ENCODE results near the gene EFHC1. TPM values are rescaled to one million over a fixed set of nuclear protein-coding genes. Genes with fewer than 3 reads are reported as not detected.

Gene EFHC1
- total RNA-seq, 1 donor from 2014 or later: 43.7 TPM

GRCh38 chr6:52409499-52409898, 10.6 kb upstream of the EFHC1 start:
- Mint-ChIP-seq H3K36me3 (ENCODE audit: low read depth) (no peaks in the 10 kb centered on the region), H3K27ac (ENCODE audit: unreplicated experiment) (no peak overlapping the region), H3K27me3 (ENCODE audit: low read depth) (no peaks in the 10 kb centered on the region), H3K4me3 (no peak overlapping the region), H3K9me3 (no peaks in the 10 kb centered on the region), H3K4me1 (peaks cover 5% of the 10 kb centered on the region)
- DNase-seq (ENCODE audit: low read depth, low spot score): no peak
- no peak for TF ChIP-seq CTCF (conservative IDR thresholded peaks at IDR 0.05)

- H3K27me3 Mint-ChIP-seq (ENCODE audit: low read depth): no peaks in the 10 kb centered on the region
These were observed 9.2 kb upstream of the EFHC1 start for GRCh38 chr6:52410979-52411378.

GRCh38 chr6:52411911-52412310, 8.2 kb upstream of the EFHC1 start:
- Mint-ChIP-seq H3K4me3 (no peak overlapping the region), H3K36me3 (ENCODE audit: low read depth) (no peaks in the 10 kb centered on the region), H3K9me3 (no peaks in the 10 kb centered on the region), H3K27ac (ENCODE audit: unreplicated experiment) (no peak overlapping the region), H3K27me3 (ENCODE audit: low read depth) (no peaks in the 10 kb centered on the region), H3K4me1 (peaks cover 11% of the 10 kb centered on the region)
- TF ChIP-seq CTCF (conservative IDR thresholded peaks at IDR 0.05): no peak
- DNase-seq (ENCODE audit: low read depth, low spot score): no peak

More at GRCh38 chr6:52410979-52411378, 9.2 kb upstream of the EFHC1 start:
- DNase-seq (ENCODE audit: low read depth, low spot score): no peak
- Mint-ChIP-seq H3K36me3 (ENCODE audit: low read depth) (no peaks in the 10 kb centered on the region), H3K4me1 (peaks cover 5% of the 10 kb centered on the region), H3K27ac (ENCODE audit: unreplicated experiment) (no peak overlapping the region), H3K4me3 (no peak overlapping the region), H3K9me3 (no peaks in the 10 kb centered on the region)
- no peak for TF ChIP-seq CTCF (conservative IDR thresholded peaks at IDR 0.05)

- Mint-ChIP-seq H3K9me3 (no peaks in the 10 kb centered on the region), H3K27ac (ENCODE audit: unreplicated experiment) (no peak overlapping the region), H3K27me3 (ENCODE audit: low read depth) (no peaks in the 10 kb centered on the region), H3K4me3 (no peak overlapping the region), H3K4me1 (peaks cover 21% of the 10 kb centered on the region), H3K36me3 (ENCODE audit: low read depth) (no peaks in the 10 kb centered on the region)
- DNase-seq (ENCODE audit: low read depth, low spot score): no peak
- TF ChIP-seq CTCF (conservative IDR thresholded peaks at IDR 0.05): no peak
These were observed 4.8 kb upstream of the EFHC1 start for GRCh38 chr6:52415333-52415732.

- Mint-ChIP-seq H3K9me3 (no peaks in the 10 kb centered on the region), H3K27me3 (ENCODE audit: low read depth) (no peaks in the 10 kb centered on the region), H3K36me3 (ENCODE audit: low read depth) (no peaks in the 10 kb centered on the region), H3K4me3 (peak overlapping the region; percentile 47), H3K4me1 (peaks cover 21% of the 10 kb centered on the region), H3K27ac (ENCODE audit: unreplicated experiment) (no peak overlapping the region)
- DNase-seq (ENCODE audit: low read depth, low spot score): no peak
- TF ChIP-seq CTCF (conservative IDR thresholded peaks at IDR 0.05): no peak
These were observed 4.1 kb upstream of the EFHC1 start for GRCh38 chr6:52415917-52416628.
